Colonic mucosa (tissue), 4 donors: ENCODE results near the gene AUP1. TPM values are rescaled to one million over a fixed set of nuclear protein-coding genes. Genes with fewer than 3 reads are reported as not detected.
A peak's percentile ranks its signal among the peaks of the same experiment; 100 is the strongest.

Experiments
- DNase-seq: peaks from one replicate; pipeline ENCODE4 v3.0.0-alpha.2; 2020
- H3K27ac ChIP-seq: fragments of 200-600 bp; one replicate; pipeline ENCODE4 v1.8.0; 2021
- H3K27me3 ChIP-seq: fragments of 200-600 bp; one replicate; pipeline ENCODE4 v1.8.0; 2021
- H3K36me3 ChIP-seq: fragments of 200-600 bp; one replicate; pipeline ENCODE4 v1.8.0; 2021
- H3K4me1 ChIP-seq: fragments of 200-600 bp; one replicate; pipeline ENCODE4 v1.8.0; 2021; ENCODE audit warnings: mild to moderate bottlenecking
- H3K4me3 ChIP-seq: fragments of 200-600 bp; one replicate; pipeline ENCODE4 v1.8.0; 2021
- H3K9ac ChIP-seq, 2 donors: one replicate each; pipeline ENCODE4 v1.7.0; 2013; ENCODE audit warnings: control low read depth in 2 of 2, low read depth in 2 of 2, low read length in 2 of 2
- H3K9me3 ChIP-seq: fragments of 200-600 bp; one replicate; pipeline ENCODE4 v1.8.0; 2021
- CTCF ChIP-seq: fragments of 200-600 bp; IDR thresholded peaks from one replicate; pipeline ENCODE4 v1.8.0; 2022; ENCODE audit warnings: antibody characterized with exemption, mild to moderate bottlenecking
- intact Hi-C: fragments of 100-400 bp; cut with DNase I; formaldehyde crosslinking; loops from one replicate; pipeline ENCODE4 v1.14.1; 2022
- total RNA-seq, 2 donors: library from RNA; stranded (reverse); fragmentation: NEBNext Ultra II Directional in 1 of 2; extraction: Animal tissue kit (Norgen Biotek cat#: 25700) in 1 of 2; gene quantifications; one replicate each; pipeline ENCODE4 v1.2.1, GENCODE V29; 2021
- donor health status: healthy.
- donor health status: DM: no; HTN: no; CAD: no.
- donor health status: DM: no; HTN: no; CAD: no.

The AUP1 gene
- total RNA-seq, 2 donors from 2014 or later, result 107 to 212 TPM

- no peak for TF ChIP-seq CTCF
- no peak overlapping the region for H3K9ac ChIP-seq
- H3K27ac ChIP-seq, result no peak overlapping the region
- H3K27me3 ChIP-seq, result peaks cover 67% of the 10 kb centered on the region
- H3K36me3 ChIP-seq, result no peaks in the 10 kb centered on the region
- DNase-seq, result no peak
- no peak overlapping the region for H3K4me3 ChIP-seq
- peaks cover 18% of the 10 kb centered on the region for H3K4me1 ChIP-seq
- H3K9me3 ChIP-seq, result no peaks in the 10 kb centered on the region
- intact Hi-C loops, result no loop called here
These were observed 16.5 kb downstream of the AUP1 start for GRCh38 chr2:74512744-74513604.

- peaks cover 21% of the 10 kb centered on the region for H3K4me1 ChIP-seq
- DNase-seq, result no peak
These were observed 18.2 kb downstream of the AUP1 start for GRCh38 chr2:74511104-74511989.

DNA sequence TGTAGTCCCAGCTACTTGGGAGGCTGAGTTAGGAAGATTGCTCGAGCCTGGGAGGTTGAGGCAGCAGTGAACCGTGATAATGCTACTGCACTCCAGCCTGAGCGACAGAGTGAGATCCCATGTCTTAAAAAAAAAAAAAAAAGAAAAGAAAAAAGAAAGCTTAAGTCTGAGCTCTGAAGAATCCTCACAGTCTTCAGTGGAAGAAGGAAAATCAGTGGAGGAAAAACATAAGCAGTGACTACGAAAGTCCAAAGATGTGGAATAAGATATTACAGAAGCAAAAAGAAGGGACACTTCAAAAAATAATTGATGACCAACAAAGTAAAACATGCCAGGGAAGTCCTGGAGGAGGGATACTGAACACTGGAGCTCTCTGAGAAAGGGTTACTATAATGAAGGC lies 19.2 kb downstream of the AUP1 start:
- intact Hi-C loops, result no loop called here
- H3K27me3 ChIP-seq, result peaks cover 51% of the 10 kb centered on the region
- H3K36me3 ChIP-seq, result peaks cover under 1% of the 10 kb centered on the region
- no peak for DNase-seq
- no peaks in the 10 kb centered on the region for H3K9me3 ChIP-seq
- no peak overlapping the region for H3K9ac ChIP-seq
- no peak overlapping the region for H3K4me3 ChIP-seq
- TF ChIP-seq CTCF, result no peak
- peaks cover 19% of the 10 kb centered on the region for H3K4me1 ChIP-seq
- H3K27ac ChIP-seq, result no peak overlapping the region

More at GRCh38 chr2:74511104-74511989, 18.2 kb downstream of the AUP1 start:
- TF ChIP-seq CTCF, result no peak
- H3K27ac ChIP-seq, result no peak overlapping the region
- H3K36me3 ChIP-seq, result no peaks in the 10 kb centered on the region
- intact Hi-C loops, result no loop called here
- H3K9me3 ChIP-seq, result no peaks in the 10 kb centered on the region
- H3K27me3 ChIP-seq, result peaks cover 62% of the 10 kb centered on the region
- H3K9ac ChIP-seq, result no peak overlapping the region
- H3K4me3 ChIP-seq, result no peak overlapping the region

DNA sequence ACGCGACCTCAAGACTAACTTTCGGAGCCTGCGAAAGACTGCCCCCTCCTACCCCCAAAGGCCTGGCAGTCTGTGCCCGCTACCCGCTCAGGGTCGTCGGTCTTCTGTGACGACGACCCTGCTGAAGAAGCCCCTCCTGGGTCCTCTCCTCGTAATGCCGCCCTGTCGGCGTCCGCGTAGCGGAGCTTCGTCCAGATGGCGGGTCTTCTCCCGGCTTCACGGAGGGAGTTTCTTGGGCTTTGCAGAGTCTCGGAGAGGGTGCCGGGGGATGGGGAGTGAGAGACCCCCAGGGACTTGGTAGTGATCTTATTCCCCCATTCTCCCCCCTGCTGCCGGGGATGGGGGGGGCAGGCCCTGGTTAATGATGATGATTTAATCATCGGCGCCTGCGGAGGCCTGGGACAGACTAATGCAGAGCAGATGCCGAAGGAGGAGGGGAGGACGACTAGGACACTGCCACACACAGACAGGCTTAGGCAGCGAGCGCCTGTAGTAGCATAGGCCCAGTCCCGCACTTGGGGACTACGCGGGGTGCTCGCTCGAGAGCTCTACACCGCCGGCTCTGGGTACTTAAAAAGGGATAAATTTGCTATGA lies 21.5 kb downstream of the AUP1 start:
- peak overlapping the region; percentile 96 for H3K27ac ChIP-seq
- peak; percentile 62 for DNase-seq
- H3K4me1 ChIP-seq, result peaks cover 12% of the 10 kb centered on the region
- peaks cover 3% of the 10 kb centered on the region for H3K36me3 ChIP-seq
- no peaks in the 10 kb centered on the region for H3K9me3 ChIP-seq
- H3K27me3 ChIP-seq, result peaks cover 29% of the 10 kb centered on the region
- intact Hi-C loops, result no loop called here
- peak overlapping the region; percentile 68 for H3K4me3 ChIP-seq
- TF ChIP-seq CTCF, result no peak
- H3K9ac ChIP-seq, result peak overlapping the region; percentile 76 to 90
